Trophoblast cell (in vitro differentiated cells and primary cell): Measurements from ENCODE around the gene MOXD1.

Experiments
- DNase-seq, 2 donors: peaks; one replicate each; pipeline ENCODE4 v3.0.0-alpha.2; 2016
- H2AFZ ChIP-seq: 2 replicates; pipeline ENCODE4 v1.6.1; 2013; ENCODE audit warnings: low read length, moderate library complexity, mild to moderate bottlenecking; ENCODE audit not compliant: insufficient read depth, poor library complexity
- H2AK5ac ChIP-seq: 2 replicates; pipeline ENCODE4 v1.6.1; 2013; ENCODE audit warnings: mild to moderate bottlenecking, low read length
- H2BK120ac ChIP-seq: 2 replicates; pipeline ENCODE4 v1.6.1; 2013; ENCODE audit warnings: low read length, mild to moderate bottlenecking, moderate library complexity; ENCODE audit not compliant: insufficient read depth, poor library complexity
- H2BK12ac ChIP-seq: 2 replicates; pipeline ENCODE4 v1.6.1; 2013; ENCODE audit warnings: mild to moderate bottlenecking, low read length, moderate library complexity
- H2BK5ac ChIP-seq: 2 replicates; pipeline ENCODE4 v1.6.1; 2013; ENCODE audit warnings: low read length, low read depth, moderate library complexity, mild to moderate bottlenecking; ENCODE audit not compliant: poor library complexity
- H3K14ac ChIP-seq: 2 replicates; pipeline ENCODE4 v1.6.1; 2013; ENCODE audit warnings: mild to moderate bottlenecking, low read length
- H3K18ac ChIP-seq: 2 replicates; pipeline ENCODE4 v1.6.1; 2013; ENCODE audit warnings: mild to moderate bottlenecking, low read length
- H3K23ac ChIP-seq: 2 replicates; pipeline ENCODE4 v1.6.1; 2013; ENCODE audit warnings: low read length
- H3K27ac ChIP-seq: 2 replicates; pipeline ENCODE4 v1.5.1; 2013; ENCODE audit warnings: low read depth, mild to moderate bottlenecking, inconsistent platforms, low read length, moderate library complexity
- H3K27me3 ChIP-seq: 2 replicates; pipeline ENCODE4 v1.6.1; 2013; ENCODE audit warnings: inconsistent platforms, mild to moderate bottlenecking, low read length, moderate library complexity; ENCODE audit not compliant: insufficient read depth
- H3K36me3 ChIP-seq, 2 experiments: 1 replicate in 1 of 2; 2 replicates in 1 of 2; pipeline ENCODE4 v1.6.1; 2013; ENCODE audit warnings: low read length in 2 of 2, mild to moderate bottlenecking in 2 of 2, moderate library complexity in 1 of 2; ENCODE audit not compliant: insufficient read depth in 2 of 2, control insufficient read depth in 1 of 2
- H3K4ac ChIP-seq: 2 replicates; pipeline ENCODE4 v1.6.1; 2013; ENCODE audit warnings: low read depth, mild to moderate bottlenecking, low read length, moderate library complexity
- H3K4me1 ChIP-seq, 2 experiments: 1 replicate in 1 of 2; 2 replicates in 1 of 2; pipeline ENCODE4 v1.6.1; 2013; ENCODE audit warnings: low read length in 2 of 2, mild to moderate bottlenecking in 2 of 2, moderate library complexity in 1 of 2; ENCODE audit not compliant: insufficient read depth in 2 of 2, control insufficient read depth in 1 of 2
- H3K4me2 ChIP-seq: 2 replicates; pipeline ENCODE4 v1.6.1; 2013; ENCODE audit warnings: inconsistent platforms, mild to moderate bottlenecking, low read length, moderate library complexity
- H3K4me3 ChIP-seq: 2 replicates; pipeline ENCODE4 v1.5.1; 2013; ENCODE audit warnings: mild to moderate bottlenecking, low read depth, low read length, inconsistent platforms
- H3K79me1 ChIP-seq: one replicate; pipeline ENCODE4 v1.6.1; 2013; ENCODE audit warnings: low read length
- H3K79me2 ChIP-seq: 2 replicates; pipeline ENCODE4 v1.6.1; 2013; ENCODE audit warnings: low read length, mild to moderate bottlenecking; ENCODE audit not compliant: control insufficient read depth, insufficient read depth, poor library complexity
- H3K9ac ChIP-seq: 2 replicates; pipeline ENCODE4 v1.6.1; 2013; ENCODE audit warnings: mild to moderate bottlenecking, low read length
- H3K9me3 ChIP-seq: 2 replicates; pipeline ENCODE4 v1.6.1; 2013; ENCODE audit warnings: low read depth, mild to moderate bottlenecking, control low read depth, inconsistent platforms, low read length; ENCODE audit not compliant: insufficient read depth
- H4K12ac ChIP-seq: 2 replicates; pipeline ENCODE4 v1.6.1; 2013; ENCODE audit warnings: low read depth, mild to moderate bottlenecking, low read length, moderate library complexity
- H4K8ac ChIP-seq: 2 replicates; pipeline ENCODE4 v1.6.1; 2013; ENCODE audit warnings: low read depth, mild to moderate bottlenecking, low read length, moderate library complexity
- H4K91ac ChIP-seq: one replicate; pipeline ENCODE4 v1.6.1; 2013; ENCODE audit warnings: low read depth, mild to moderate bottlenecking, low read length, moderate library complexity
- WGBS: extraction: QIAGEN DNeasy Blood & Tissue Kit; methylation state at CpG from one replicate; pipeline ENCODE4 v1.1.7; 2013; ENCODE audit warnings: missing lambda C conversion rate; ENCODE audit not compliant: insufficient read length, insufficient coverage; ENCODE audit errors: extremely low coverage; 5-methylcytosine and 5-hydroxymethylcytosine counted together

Gene MOXD1

GRCh38 chr6:132320007-132320406, 81.3 kb downstream of the MOXD1 start:
- H2BK5ac ChIP-seq: no peak overlapping the region
- no peak for DNase-seq

GRCh38 chr6:132316970-132317369, 84.3 kb downstream of the MOXD1 start:
- no peak overlapping the region for H4K12ac ChIP-seq
- WGBS: no CpG with 5 or more reads among the region's 1 CpG
- no peak overlapping the region for H2BK12ac ChIP-seq
- H2AFZ ChIP-seq: no peak overlapping the region
- DNase-seq: no peak
- no peaks in the 10 kb centered on the region for H3K79me2 ChIP-seq
- H3K27me3 ChIP-seq: no peaks in the 10 kb centered on the region
- H3K36me3 ChIP-seq: no peaks in the 10 kb centered on the region
- no peak overlapping the region for H3K18ac ChIP-seq
- no peak overlapping the region for H3K4me2 ChIP-seq
- no peak overlapping the region for H4K8ac ChIP-seq
- no peak overlapping the region for H3K4ac ChIP-seq
- no peak overlapping the region for H3K9ac ChIP-seq
- H3K27ac ChIP-seq: no peak overlapping the region
- no peak overlapping the region for H3K23ac ChIP-seq
- H2BK5ac ChIP-seq: no peak overlapping the region
- no peak overlapping the region for H3K14ac ChIP-seq
- H2AK5ac ChIP-seq: no peak overlapping the region
- H4K91ac ChIP-seq: no peak overlapping the region
- no peaks in the 10 kb centered on the region for H3K9me3 ChIP-seq
- no peak overlapping the region for H2BK120ac ChIP-seq
- H3K4me3 ChIP-seq: no peak overlapping the region
- no peaks in the 10 kb centered on the region for H3K4me1 ChIP-seq
- H3K79me1 ChIP-seq: no peaks in the 10 kb centered on the region

More at GRCh38 chr6:132320007-132320406, 81.3 kb downstream of the MOXD1 start:
- Histone ChIP-seq H3K14ac (no peak overlapping the region), H3K4ac (no peak overlapping the region), H3K27me3 (no peaks in the 10 kb centered on the region), H3K79me1 (no peaks in the 10 kb centered on the region), H2BK120ac (no peak overlapping the region), H3K4me1 (no peaks in the 10 kb centered on the region), H3K4me2 (no peak overlapping the region), H4K12ac (no peak overlapping the region), H3K27ac (no peak overlapping the region), H3K23ac (no peak overlapping the region), H2AFZ (no peak overlapping the region), H3K4me3 (no peak overlapping the region), H3K79me2 (no peaks in the 10 kb centered on the region), H3K9me3 (no peaks in the 10 kb centered on the region), H3K18ac (no peak overlapping the region), H3K9ac (no peak overlapping the region), H4K8ac (no peak overlapping the region), H4K91ac (no peak overlapping the region), H2AK5ac (no peak overlapping the region), H3K36me3 (no peaks in the 10 kb centered on the region), H2BK12ac (no peak overlapping the region)

- no peak overlapping the region for H3K23ac ChIP-seq
- H3K14ac ChIP-seq: no peak overlapping the region
- no peak overlapping the region for H3K4me3 ChIP-seq
- H3K79me1 ChIP-seq: no peaks in the 10 kb centered on the region
- no peak overlapping the region for H4K91ac ChIP-seq
- no peak overlapping the region for H2BK120ac ChIP-seq
- no peaks in the 10 kb centered on the region for H3K27me3 ChIP-seq
- no peak overlapping the region for H3K18ac ChIP-seq
- no peak overlapping the region for H3K9ac ChIP-seq
- H3K9me3 ChIP-seq: no peaks in the 10 kb centered on the region
- H3K36me3 ChIP-seq: no peaks in the 10 kb centered on the region
- WGBS: no CpG with 5 or more reads among the region's 3 CpGs
- H2BK5ac ChIP-seq: no peak overlapping the region
- no peak overlapping the region for H3K4me2 ChIP-seq
- H3K79me2 ChIP-seq: no peaks in the 10 kb centered on the region
- no peak overlapping the region for H2BK12ac ChIP-seq
- no peak for DNase-seq
- H3K4me1 ChIP-seq: no peaks in the 10 kb centered on the region
- no peak overlapping the region for H3K4ac ChIP-seq
- no peak overlapping the region for H4K12ac ChIP-seq
- no peak overlapping the region for H2AK5ac ChIP-seq
- H2AFZ ChIP-seq: no peak overlapping the region
- H3K27ac ChIP-seq: no peak overlapping the region
- H4K8ac ChIP-seq: no peak overlapping the region
Measured at GRCh38 chr6:132314432-132314831, 86.8 kb downstream of the MOXD1 start.

DNA sequence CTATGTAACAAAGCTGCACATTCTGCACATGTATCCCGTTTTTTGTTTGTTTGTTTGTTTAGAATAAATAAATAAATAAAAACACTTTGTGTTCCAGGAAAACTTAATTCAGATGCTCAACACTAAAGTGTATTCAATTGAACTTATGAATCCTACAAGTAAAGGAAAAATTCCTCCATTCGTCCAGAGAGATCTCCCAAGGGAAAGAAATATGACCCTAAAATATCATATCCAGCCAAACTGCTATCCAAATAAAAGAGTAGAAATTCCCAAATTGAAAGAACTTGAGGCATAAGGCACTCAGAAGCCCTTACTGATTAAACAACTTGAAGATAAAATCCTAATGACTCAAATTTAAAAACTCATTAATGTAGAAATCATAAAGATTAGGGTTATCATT, 90.4 kb downstream of the MOXD1 start:
- no peak for DNase-seq
- no peak overlapping the region for H2AK5ac ChIP-seq
- WGBS: no CpG with 5 or more reads among the region's 2 CpGs
- no peaks in the 10 kb centered on the region for H3K27me3 ChIP-seq
- no peak overlapping the region for H2BK120ac ChIP-seq
- H4K91ac ChIP-seq: no peak overlapping the region
- H3K27ac ChIP-seq: no peak overlapping the region
- H2BK12ac ChIP-seq: no peak overlapping the region
- H3K4me1 ChIP-seq: no peaks in the 10 kb centered on the region
- H3K79me2 ChIP-seq: no peaks in the 10 kb centered on the region
- H4K12ac ChIP-seq: no peak overlapping the region
- H4K8ac ChIP-seq: no peak overlapping the region
- no peaks in the 10 kb centered on the region for H3K9me3 ChIP-seq
- no peak overlapping the region for H2BK5ac ChIP-seq
- H3K4ac ChIP-seq: no peak overlapping the region
- no peak overlapping the region for H3K23ac ChIP-seq
- H3K36me3 ChIP-seq: no peaks in the 10 kb centered on the region
- H3K4me3 ChIP-seq: no peak overlapping the region
- no peak overlapping the region for H3K9ac ChIP-seq
- H3K79me1 ChIP-seq: no peaks in the 10 kb centered on the region
- no peak overlapping the region for H3K18ac ChIP-seq
- no peak overlapping the region for H2AFZ ChIP-seq
- H3K4me2 ChIP-seq: no peak overlapping the region
- no peak overlapping the region for H3K14ac ChIP-seq
